AG08396 (cell line): Measurements from ENCODE around the gene HAPLN3.

Experiments
- DNase-seq: peaks from one replicate; pipeline ENCODE4 v3.0.0; 2012; ENCODE audit warnings: low spot score, mixed read lengths

HAPLN3 gene

DNA sequence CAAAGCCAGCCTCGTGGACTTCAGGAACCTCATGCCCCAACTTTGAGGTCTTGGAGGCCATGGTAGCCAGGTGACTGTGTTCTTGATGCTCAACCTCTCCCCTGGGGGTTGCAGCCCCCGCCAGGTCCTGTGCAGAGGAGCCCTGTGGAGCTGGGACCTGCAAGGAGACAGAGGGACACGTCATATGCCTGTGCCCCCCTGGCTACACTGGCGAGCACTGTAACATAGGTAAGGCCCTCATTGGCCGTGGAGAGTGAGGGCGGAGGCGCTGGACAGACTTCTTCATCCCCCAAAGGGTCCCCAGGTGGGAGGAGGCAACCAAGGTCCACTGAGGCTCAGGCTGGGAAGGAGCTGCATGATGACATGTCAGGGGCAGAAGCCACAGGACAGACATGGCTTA, 35.1 kb downstream of the HAPLN3 start:
- DNase-seq: no peak

DNA sequence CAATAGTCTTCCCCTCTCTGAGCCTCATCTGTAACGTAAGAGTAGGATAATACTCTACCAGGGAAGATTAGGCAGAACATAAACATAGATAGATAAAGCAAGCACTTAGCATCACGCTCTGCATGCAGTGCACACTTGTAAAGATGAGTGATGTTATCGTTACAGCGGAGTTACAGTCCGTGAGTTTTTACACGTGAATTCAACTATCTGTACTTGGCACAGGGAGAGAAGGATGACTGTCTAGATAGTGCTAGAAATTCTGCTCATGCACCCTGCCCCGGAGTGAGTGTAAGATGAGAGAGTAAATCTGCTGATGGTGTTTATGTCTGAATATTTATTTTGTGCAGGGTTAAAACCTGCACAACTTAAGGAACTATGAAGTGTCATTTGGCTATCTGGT, 35.8 kb downstream of the HAPLN3 start:
- no peak for DNase-seq

DNA sequence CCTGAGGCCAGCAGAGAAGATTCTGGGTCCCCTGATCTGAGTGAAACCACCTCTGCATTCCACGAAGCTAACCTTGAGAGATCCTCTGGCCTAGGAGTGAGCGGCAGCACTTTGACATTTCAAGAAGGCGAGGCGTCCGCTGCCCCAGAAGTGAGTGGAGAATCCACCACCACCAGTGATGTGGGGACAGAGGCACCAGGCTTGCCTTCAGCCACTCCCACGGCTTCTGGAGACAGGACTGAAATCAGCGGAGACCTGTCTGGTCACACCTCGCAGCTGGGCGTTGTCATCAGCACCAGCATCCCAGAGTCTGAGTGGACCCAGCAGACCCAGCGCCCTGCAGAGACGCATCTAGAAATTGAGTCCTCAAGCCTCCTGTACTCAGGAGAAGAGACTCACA, 36.4 kb downstream of the HAPLN3 start:
- no peak for DNase-seq

DNA sequence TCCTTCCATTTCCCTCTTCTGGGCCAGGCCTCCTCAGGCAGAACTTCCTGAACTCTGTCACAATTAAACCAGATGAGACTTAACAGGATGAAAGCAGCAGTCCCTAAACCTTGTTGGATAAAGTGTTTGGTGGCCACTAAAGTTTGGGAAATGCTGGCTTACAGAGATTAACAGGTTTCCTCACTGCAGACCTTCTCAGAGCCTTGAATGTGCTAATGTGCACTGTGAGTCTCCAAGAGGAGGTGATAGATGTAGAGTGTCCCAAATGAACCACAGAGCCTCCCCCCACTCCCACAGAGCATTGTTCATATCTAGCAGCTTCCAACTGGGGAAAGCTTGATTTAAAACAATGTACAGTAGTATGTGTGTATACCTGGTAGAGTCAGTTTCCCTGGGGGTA, 42.9 kb downstream of the HAPLN3 start:
- DNase-seq: no peak

DNA sequence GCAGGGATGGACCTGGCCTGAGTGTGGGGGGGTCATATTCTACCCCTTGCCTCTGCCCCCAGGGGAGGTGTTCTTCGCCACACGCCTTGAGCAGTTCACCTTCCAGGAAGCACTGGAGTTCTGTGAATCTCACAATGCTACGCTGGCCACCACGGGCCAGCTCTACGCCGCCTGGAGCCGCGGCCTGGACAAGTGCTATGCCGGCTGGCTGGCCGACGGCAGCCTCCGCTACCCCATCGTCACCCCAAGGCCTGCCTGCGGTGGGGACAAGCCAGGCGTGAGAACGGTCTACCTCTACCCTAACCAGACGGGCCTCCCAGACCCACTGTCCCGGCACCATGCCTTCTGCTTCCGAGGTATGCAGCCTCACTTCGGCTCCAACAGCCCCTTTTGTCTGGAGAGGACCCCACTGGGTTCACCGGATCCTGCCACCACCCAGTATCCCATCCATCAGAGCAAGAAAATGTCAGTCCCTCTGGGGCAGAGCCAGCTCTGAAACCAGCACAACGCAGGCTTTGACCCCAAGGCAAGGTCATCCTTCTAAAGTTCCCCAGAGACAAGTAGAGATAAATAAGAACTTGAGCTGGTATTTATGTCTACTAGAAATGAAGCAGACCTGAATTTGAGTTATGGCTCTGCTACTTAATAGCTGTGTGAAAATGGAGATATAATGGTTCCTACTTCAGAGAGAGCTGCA, 45.8 kb downstream of the HAPLN3 start:
- DNase-seq: no peak

DNA sequence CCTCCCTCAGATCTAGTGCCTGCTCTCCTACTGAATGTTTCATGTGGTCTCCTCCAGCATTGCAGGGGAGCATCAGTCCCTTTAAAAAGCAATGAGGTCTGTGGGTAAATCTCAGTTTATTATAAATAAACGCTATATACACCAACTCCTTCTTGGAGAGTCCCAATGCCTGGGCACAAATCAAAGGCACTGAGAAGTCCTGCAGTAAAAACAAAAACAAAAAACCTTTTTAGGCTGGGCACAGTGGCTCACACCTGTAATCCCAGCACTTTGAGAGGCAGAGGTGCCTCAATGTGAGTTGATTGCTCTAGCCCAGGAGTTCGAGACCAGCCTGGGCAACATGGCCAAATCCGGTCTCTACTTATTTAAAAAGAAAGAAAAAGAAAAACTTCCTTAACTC, 47.1 kb downstream of the HAPLN3 start:
- no peak for DNase-seq

DNA sequence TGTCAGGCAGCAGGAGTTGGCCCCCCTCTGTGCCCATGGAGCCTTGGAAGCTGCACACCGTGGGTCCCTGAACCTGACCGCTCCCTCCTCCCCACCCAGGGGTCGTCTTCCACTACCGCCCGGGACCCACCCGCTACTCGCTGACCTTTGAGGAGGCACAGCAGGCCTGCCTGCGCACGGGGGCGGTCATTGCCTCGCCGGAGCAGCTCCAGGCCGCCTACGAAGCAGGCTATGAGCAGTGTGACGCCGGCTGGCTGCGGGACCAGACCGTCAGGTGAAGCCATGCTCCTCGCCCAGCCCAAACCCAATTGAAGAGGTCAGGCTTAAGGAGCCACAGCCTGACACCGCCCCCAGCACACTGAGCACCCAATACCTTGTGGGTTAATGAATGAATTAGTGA, 48.2 kb downstream of the HAPLN3 start:
- no peak for DNase-seq

DNA sequence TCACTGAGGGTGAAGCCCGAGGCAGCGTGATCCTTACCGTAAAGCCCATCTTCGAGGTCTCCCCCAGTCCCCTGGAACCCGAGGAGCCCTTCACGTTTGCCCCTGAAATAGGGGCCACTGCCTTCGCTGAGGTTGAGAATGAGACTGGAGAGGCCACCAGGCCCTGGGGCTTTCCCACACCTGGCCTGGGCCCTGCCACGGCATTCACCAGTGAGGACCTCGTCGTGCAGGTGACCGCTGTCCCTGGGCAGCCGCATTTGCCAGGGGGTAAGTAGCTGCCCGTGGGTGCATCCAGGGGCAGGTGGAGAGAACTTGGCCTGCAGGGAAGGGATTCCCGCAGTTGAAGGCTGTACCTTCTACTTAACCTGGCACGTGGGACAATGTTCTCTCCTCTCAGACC, 49.7 kb downstream of the HAPLN3 start:
- DNase-seq: no peak

DNA sequence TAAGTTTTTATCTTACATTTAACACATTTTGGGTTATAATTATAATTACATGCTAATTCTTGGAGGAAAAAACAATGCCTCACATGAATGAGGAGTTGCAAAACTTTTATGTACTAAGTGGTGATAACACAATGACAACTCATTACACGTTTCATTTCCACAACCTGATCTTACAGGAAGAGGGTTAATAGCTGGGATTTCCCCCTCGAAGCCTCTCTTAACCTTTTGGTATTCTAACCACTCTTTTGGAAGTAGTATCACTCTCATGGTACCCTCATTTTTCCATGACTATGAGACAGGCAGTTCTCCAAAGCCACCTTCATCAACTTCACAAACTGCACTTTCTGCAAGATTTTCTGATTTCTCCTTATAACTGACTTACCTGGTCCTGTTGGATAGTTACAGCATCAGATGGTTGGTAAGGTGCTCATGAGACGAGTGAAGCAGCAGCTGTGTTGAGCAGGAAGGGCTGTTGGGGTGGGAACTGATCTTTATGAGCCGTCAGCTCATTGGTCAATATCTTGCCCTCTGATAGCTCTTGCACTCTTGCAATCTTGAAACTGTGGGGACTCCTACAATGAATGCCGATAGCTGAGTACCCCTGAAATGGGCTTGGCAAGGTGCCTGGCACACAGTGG, 50.5 kb downstream of the HAPLN3 start:
- DNase-seq: no peak

DNA sequence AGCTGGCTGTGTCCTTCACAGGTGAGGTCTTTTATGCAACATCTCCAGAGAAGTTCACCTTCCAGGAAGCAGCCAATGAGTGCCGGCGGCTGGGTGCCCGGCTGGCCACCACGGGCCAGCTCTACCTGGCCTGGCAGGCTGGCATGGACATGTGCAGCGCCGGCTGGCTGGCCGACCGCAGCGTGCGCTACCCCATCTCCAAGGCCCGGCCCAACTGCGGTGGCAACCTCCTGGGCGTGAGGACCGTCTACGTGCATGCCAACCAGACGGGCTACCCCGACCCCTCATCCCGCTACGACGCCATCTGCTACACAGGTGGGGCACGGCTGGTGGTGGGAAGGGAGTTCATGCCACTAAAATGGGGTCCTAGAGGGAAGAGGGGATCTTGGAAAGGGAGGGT, 52.0 kb downstream of the HAPLN3 start:
- no peak for DNase-seq

DNA sequence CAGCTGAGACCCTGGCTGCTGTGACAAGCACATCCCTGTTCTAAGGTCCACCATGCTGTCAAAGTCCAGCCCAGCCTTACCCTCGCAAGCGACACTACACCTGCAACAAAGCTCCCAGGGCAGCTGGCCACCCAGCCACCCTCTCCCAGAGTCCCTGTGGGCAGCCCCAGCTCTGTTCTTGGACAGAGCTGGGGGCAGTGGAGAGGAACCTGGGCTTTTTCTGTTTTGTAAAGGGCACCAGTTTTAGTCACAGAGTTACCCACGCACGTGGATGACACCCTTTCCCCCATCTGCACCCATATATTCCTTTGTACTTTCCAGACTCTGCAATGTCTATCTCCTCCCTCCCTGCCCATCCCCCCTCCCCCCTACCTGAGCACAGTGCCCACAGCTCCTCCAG, 53.2 kb downstream of the HAPLN3 start:
- no peak for DNase-seq

DNA sequence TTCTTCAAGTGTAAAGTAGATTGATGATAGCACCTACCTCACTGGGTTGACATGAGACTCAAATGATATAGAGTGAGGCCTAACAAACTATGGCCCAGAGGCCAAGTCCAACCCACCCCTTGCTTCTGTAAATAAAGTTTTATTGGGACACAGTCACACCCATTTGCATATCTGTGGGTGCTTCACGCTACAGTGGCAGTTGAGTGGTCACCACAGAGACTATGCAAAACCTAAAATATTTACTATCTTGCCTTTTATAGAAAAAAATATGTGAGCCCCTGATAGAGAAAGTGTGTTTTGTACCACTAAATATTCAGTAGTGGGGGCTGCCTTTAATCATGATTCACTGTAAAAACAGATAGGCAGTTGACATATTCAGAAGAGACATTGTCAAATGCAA, 54.1 kb downstream of the HAPLN3 start:
- no peak for DNase-seq

DNA sequence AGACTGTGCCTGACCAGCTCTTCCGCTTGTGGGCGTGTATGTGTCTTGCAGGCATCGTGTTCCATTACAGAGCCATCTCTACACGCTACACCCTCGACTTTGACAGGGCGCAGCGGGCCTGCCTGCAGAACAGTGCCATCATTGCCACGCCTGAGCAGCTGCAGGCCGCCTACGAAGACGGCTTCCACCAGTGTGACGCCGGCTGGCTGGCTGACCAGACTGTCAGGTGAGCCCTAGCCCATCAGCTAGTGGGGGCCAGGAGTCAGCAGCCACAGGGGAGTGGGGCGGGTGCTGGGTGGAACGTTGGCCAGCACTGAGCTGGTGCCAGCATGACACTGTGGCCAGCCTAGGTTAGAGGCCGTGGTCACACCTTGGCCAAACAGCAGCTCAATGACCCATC, 55.4 kb downstream of the HAPLN3 start:
- no peak for DNase-seq

DNA sequence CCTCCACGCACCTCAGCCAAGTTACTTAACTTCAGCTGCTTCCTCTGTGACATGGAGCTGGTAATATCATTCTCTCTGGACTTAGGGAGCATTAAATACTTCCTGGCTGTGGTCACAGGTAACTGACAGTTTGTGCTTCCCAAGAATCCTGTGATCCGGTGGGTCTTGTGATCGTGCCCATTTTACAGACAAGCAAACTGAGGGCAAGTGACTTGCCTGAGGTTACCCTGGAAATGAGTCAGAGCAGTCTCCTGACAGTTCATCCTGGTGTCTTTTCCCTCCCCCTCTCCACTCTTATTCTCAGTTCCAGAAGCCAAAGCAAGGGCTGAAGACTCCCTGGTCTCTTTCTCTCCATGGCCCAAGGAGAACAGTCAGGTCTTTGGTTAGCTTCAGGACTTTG, 56.2 kb downstream of the HAPLN3 start:
- no peak for DNase-seq

DNA sequence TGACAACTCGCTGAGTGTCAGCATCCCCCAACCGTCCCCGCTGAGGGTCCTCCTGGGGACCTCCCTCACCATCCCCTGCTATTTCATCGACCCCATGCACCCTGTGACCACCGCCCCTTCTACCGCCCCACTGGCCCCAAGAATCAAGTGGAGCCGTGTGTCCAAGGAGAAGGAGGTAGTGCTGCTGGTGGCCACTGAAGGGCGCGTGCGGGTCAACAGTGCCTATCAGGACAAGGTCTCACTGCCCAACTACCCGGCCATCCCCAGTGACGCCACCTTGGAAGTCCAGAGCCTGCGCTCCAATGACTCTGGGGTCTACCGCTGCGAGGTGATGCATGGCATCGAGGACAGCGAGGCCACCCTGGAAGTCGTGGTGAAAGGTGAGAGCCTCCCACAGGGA, 56.7 kb downstream of the HAPLN3 start:
- DNase-seq: no peak

DNA sequence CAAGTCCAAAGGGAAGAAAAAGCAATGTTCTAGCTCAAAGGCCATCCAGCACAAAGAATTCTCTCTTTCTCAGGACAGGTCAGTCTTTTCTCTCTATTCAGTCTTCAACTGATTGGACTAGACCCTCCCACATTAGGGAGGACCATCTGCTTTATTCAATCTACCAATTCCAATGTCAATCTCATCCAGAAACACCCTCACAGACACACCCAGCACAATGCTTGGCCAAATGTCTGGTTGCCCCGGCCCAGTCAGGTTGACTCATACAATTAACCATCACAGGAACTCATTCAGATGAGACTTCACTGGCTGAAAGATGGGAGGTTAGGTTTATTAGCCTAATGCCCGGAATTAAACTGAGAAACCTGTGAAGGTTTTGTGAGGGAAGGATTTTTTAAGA, 59.7 kb downstream of the HAPLN3 start:
- peak; percentile 47 for DNase-seq

DNA sequence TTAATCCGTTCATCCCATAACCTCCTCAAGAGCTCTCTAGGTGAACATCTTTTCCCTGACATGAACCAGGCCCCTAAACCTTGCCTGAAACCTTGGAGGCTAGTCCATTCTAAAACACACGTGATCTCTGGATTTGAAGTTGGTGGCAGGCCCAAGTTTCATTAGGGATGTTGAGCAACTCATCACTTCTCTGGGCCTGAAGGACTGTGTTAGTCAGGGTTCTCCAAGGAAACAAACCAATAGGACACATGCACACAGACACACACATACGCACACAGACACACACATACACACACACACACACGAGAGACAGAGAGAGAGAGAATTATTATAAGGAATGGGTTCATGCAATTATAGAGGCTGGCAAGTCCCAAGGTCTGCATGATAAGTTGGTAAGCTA, 60.2 kb downstream of the HAPLN3 start:
- no peak for DNase-seq

DNA sequence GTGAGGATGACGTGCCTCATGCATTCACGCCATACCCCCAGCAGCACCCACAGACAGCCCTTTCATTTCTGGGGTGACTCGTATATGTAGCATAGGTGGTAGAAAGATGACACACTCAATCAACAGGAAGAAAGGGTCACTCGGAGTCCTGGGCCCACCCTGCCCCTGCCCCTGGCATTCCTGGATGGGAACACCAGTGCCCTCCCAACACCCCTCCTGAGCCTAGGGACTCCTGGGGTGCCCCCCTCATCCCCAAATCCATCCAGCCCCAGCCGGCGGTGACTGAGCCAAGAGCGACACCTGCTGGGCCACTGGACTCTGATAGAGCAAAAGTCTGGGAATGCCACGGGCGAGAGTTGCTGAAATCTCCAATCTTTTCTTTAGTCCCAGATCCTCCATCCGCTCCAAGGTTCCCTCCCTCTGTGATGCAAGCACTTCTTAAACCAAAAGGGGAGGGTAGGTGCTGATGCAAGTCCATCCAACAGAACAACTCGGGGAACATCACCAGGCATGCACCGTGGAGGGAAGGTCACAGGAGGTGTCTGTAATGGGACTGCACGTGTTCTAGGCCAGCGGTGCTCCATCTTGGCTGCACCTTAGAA, 61.0 kb downstream of the HAPLN3 start:
- DNase-seq: peak; percentile 73

DNA sequence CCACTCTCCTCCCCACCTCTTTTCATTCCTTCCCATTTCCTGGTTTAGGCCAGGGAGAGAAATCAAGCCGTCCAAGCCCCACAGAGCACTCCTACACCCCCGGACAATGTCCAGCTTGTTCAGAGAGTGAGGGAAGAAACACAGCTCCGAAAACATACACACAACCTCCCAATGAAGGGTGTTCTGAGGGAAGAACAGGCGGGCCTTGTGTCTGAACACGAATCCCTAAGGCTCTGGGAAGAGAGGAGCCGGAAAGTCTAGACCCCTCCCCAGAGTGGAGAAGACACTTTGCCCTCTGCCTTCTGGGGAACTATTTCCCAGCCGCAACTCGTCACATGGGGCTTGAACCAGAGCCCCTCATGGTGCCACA, 61.6 kb downstream of the HAPLN3 start:
- DNase-seq: no peak

DNA sequence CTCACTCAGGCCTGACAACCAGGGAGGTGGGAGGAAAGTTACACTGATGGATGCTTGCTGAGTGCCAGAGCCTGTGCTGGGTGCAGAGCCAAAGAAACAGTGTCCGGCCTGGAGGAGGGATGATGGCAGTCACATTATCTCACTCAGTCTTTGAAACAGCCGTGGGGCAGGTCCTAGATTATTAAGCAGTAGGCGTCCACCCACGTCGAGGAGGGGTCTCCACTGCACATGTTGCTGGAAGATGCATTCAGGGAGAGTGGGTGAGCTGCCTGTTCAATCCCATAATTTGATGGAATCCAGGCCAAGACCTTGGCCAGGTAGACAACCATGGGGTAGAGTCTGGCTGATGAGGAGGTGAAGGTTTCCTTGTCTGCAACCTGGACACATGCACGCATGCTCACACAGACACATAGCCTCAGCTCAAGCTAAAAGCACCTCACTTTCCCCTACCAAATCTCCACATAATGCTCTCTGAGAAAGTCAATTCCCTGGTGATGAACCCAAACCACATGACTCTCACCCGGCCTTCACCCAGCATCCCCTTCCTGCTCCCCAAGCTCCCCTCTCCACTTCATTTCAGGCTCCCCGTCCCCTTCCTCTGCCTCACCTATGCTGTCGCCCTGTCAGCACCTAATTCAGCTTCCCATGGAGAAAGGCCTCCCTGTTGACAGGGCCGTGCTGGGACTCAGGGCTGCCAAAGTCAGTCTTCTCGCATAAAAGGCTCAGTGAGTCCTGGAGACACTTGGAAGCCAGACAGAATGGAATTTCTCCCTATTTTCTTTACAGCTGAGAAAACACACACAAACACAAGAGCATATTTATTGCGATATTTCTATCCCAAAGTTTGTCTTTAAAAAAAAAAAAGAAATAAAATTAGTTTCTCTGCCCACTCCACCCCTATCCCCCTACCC, 62.3 kb downstream of the HAPLN3 start:
- DNase-seq: no peak

DNA sequence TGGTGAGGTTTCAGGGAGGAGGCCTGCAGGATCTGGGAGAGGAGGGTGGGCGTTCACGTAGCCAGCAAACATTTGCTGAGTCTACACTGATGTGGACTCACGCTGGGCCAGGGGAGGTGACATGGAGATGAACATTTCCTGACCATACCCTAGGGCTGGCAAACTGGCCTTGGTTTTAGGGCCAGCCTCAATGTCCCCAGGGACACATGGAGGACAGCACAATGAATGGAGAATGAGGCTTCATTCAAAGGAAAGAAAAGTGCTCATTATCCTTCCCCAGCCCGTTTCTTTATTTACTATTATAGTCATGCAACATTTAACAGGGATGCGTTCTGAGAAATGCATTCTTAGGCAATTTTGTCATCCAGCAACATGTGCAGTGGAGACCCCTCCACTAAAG, 65.3 kb downstream of the HAPLN3 start:
- no peak for DNase-seq

DNA sequence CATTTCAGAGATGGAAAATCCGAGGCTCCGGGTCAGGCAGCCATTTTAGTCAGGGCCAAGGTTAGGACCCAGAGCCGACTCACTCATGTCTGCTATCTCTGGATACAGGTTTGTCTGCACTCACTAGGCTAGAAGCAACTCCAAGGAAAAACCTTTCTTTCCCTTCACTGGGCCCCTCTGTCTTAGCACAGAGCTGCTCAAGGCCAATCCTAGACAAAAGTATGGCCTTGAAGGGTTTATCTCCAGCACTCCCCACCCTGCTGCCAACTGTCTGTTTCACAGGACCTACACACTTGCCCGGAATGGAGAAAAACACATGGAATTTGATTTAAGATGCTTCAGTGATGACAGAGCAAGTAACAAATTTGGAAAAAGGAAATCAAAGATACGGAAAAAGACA, 66.6 kb downstream of the HAPLN3 start:
- DNase-seq: no peak
